Mucosa of rectum (tissue), 2 donors: Measurements from ENCODE around the gene FBRSL1.

Experiments used
- H3K27ac ChIP-seq, 2 donors: one replicate each; pipeline ENCODE4 v1.7.0; 2013; ENCODE audit warnings: inconsistent platforms in 2 of 2, low read depth in 2 of 2, low read length in 2 of 2
- H3K27me3 ChIP-seq, 2 donors: one replicate each; pipeline ENCODE4 v1.7.0; 2013; ENCODE audit warnings: low read length in 2 of 2; ENCODE audit not compliant: control insufficient read depth in 2 of 2, insufficient read depth in 2 of 2
- H3K36me3 ChIP-seq, 2 donors: one replicate each; pipeline ENCODE4 v1.7.0; 2013; ENCODE audit warnings: low read length in 2 of 2; ENCODE audit not compliant: control insufficient read depth in 2 of 2, insufficient read depth in 2 of 2
- H3K4me1 ChIP-seq, 2 donors: one replicate each; pipeline ENCODE4 v1.7.0; 2013; ENCODE audit warnings: low read length in 2 of 2, mild to moderate bottlenecking in 1 of 2; ENCODE audit not compliant: control insufficient read depth in 2 of 2, insufficient read depth in 2 of 2
- H3K4me3 ChIP-seq, 2 donors: one replicate each; pipeline ENCODE4 v1.7.0; 2013; ENCODE audit warnings: low read length in 2 of 2
- H3K9ac ChIP-seq, 2 donors: one replicate each; pipeline ENCODE4 v1.7.0; 2013; ENCODE audit warnings: low read length in 2 of 2, low read depth in 1 of 2, mild to moderate bottlenecking in 1 of 2
- H3K9me3 ChIP-seq, 2 donors: one replicate each; pipeline ENCODE4 v1.7.0; 2013; ENCODE audit warnings: low read length in 2 of 2; ENCODE audit not compliant: control insufficient read depth in 2 of 2
- donor health status: healthy.
- donor health status: Normal muscosa, but diverticular disease.

FBRSL1 gene

GRCh38 chr12:132454193-132454932 is 35.6 kb upstream of the FBRSL1 start:
- Histone ChIP-seq H3K9me3 (no peaks in the 10 kb centered on the region), H3K9ac (no peak overlapping the region), H3K36me3 (no peaks in the 10 kb centered on the region), H3K4me1 (no peaks in the 10 kb centered on the region), H3K27me3 (peaks cover 6 to 26% of the 10 kb centered on the region in 2 donors), H3K27ac (no peak overlapping the region), H3K4me3 (no peak overlapping the region)

DNA sequence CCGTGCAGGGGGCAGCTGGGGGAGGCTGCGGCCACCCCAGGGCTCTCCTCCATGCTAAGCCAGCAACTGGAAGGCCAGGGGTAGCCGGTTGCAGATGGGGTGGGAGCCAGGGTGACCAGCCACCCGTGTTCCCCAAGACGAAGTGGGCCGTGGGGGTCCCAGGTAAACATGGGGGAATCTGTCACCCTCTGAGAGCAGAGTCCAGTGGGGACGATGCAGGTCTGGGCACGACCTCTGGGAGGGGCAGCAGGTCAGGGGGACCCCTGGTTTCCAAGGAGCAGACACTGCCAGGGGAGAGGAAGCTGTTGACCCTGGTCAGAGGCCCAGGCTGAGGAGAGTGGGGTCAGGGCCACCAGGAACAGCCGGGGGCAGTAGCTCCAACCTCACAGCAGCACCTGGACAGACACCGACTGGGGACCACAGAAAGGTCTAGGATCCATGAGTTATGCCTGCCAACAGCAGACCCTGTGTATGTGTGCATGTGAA is 35.0 kb upstream of the FBRSL1 start:
- H3K9ac ChIP-seq = no peak overlapping the region
- H3K4me1 ChIP-seq = no peaks in the 10 kb centered on the region
- no peak overlapping the region for H3K27ac ChIP-seq
- H3K27me3 ChIP-seq = peaks cover 6 to 24% of the 10 kb centered on the region in 2 donors
- no peak overlapping the region for H3K4me3 ChIP-seq
- H3K36me3 ChIP-seq = no peaks in the 10 kb centered on the region
- no peaks in the 10 kb centered on the region for H3K9me3 ChIP-seq

- Histone ChIP-seq H3K9me3 (no peaks in the 10 kb centered on the region), H3K4me1 (no peaks in the 10 kb centered on the region), H3K27ac (no peak overlapping the region), H3K36me3 (no peaks in the 10 kb centered on the region), H3K4me3 (no peak overlapping the region), H3K27me3 (peaks cover 5 to 18% of the 10 kb centered on the region in 2 donors), H3K9ac (no peak overlapping the region)
Measured at GRCh38 chr12:132455565-132455964, 34.4 kb upstream of the FBRSL1 start.

DNA sequence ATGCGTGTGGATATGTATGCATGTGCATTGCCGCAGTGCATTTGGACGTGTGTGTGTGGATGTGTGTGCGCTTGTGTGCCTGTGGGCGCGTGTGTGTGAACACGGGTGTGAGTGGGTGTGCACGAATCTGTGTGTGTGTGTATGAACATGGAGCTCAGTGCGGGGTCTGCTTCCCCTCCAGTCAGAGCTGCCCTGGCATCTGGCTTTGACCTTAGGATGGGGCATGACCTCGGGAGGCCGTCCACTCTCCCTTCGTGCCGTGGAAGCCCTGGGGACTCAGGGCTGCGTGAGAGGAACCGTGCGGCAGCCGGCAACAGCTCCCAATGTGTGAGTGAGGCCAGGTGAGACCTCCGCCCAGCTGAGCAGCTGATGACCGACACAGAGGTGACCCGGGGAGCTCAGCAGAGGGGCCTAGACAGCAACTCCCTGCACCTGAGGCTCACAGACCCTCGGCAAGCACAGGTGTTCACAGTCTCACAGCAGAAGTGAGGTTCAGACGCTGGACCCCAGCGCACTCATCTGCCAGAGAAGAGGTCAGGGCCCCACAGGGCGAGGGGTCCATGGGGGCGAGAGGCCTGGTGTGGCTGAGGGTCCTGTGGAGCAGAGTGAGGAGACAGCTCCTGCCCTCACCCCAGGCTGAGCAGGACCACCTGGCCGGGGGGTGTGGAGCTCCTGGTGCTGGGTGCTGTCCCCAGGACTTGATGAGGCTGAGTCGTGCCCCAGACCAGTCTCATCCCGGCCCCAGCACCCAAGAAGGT is 33.6 kb upstream of the FBRSL1 start:
- H3K9me3 ChIP-seq = no peaks in the 10 kb centered on the region
- H3K9ac ChIP-seq = no peak overlapping the region
- peaks cover 0 to 13% of the 10 kb centered on the region in 2 donors for H3K27me3 ChIP-seq
- H3K4me1 ChIP-seq = no peaks in the 10 kb centered on the region
- H3K27ac ChIP-seq = no peak overlapping the region
- no peaks in the 10 kb centered on the region for H3K36me3 ChIP-seq
- no peak overlapping the region for H3K4me3 ChIP-seq

GRCh38 chr12:132456944-132457495 is 32.9 kb upstream of the FBRSL1 start:
- Histone ChIP-seq H3K9ac (no peak overlapping the region), H3K36me3 (no peaks in the 10 kb centered on the region), H3K9me3 (no peaks in the 10 kb centered on the region), H3K4me1 (no peaks in the 10 kb centered on the region), H3K4me3 (no peak overlapping the region), H3K27me3 (peaks cover 0 to 8% of the 10 kb centered on the region in 2 donors), H3K27ac (no peak overlapping the region)

GRCh38 chr12:132458441-132458840 is 31.5 kb upstream of the FBRSL1 start:
- H3K4me1 ChIP-seq = no peaks in the 10 kb centered on the region
- no peak overlapping the region for H3K27ac ChIP-seq
- H3K27me3 ChIP-seq = peaks cover 0 to under 1% of the 10 kb centered on the region in 2 donors
- no peak overlapping the region for H3K9ac ChIP-seq
- no peaks in the 10 kb centered on the region for H3K36me3 ChIP-seq
- no peaks in the 10 kb centered on the region for H3K9me3 ChIP-seq
- H3K4me3 ChIP-seq = no peak overlapping the region

DNA sequence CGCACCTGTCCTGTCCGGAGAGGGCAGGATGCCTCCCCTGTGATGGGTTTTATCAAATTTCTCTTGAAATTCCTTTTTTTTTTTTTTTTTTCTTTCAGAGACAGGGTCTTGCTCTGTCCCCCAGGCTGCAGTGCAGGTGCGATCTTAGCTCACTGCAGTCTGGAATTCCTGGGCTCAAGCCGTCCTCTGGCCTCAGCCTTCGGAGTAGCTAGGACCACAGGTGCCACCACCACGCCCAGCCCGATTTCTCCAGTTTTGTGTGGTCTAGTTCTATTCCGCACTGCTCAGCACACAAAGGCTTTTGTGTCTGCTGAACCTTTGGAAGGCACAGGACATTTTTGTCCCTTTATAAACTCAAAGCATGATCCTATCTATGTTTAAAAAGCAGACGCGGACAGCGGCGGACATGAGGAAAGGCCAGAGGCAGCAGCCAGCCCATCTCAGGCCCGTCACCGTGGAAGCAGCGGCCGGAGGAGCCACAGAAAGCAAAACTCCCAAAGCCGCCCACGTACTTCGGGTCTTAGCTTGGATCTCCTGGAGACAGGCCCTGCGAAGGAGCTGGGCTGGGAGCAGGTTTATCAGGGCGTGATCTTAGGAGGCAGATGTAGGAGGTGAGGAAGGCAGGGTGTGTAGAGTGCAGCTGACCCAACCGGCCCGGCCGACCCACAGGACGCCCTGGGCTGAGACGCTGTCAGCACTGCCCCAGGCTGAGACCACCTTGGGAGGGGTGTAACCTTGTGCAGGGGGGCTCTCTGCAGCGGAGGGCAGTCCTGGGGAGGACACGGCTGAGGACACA is 30.9 kb upstream of the FBRSL1 start:
- no peaks in the 10 kb centered on the region for H3K9me3 ChIP-seq
- no peak overlapping the region for H3K4me3 ChIP-seq
- no peaks in the 10 kb centered on the region for H3K4me1 ChIP-seq
- H3K27me3 ChIP-seq = no peaks in the 10 kb centered on the region
- H3K9ac ChIP-seq = no peak overlapping the region
- no peak overlapping the region for H3K27ac ChIP-seq
- H3K36me3 ChIP-seq = no peaks in the 10 kb centered on the region

DNA sequence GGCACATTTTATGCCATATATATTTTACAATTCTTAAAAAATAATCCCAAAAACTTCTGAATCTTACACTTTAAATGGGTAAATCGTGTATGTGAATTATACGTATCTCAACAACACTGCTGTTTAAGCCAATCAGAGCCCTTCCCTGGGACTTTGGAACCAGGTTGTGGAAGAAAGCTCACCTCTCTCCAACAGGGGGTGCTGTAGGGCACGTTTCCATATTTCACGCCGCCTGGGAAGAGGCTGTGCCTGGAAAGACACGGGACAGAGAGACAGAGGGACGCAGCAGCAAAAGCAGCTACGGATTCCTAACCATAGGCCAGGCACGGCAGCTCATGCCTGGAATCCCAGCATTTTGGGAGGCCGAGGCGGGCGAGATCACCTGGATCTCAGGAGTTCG is 29.4 kb upstream of the FBRSL1 start:
- no peaks in the 10 kb centered on the region for H3K9me3 ChIP-seq
- H3K27me3 ChIP-seq = no peaks in the 10 kb centered on the region
- H3K9ac ChIP-seq = no peak overlapping the region
- H3K4me1 ChIP-seq = no peaks in the 10 kb centered on the region
- H3K36me3 ChIP-seq = no peaks in the 10 kb centered on the region
- no peak overlapping the region for H3K4me3 ChIP-seq
- H3K27ac ChIP-seq = no peak overlapping the region

- Histone ChIP-seq H3K4me3 (no peak overlapping the region), H3K4me1 (no peaks in the 10 kb centered on the region), H3K9me3 (no peaks in the 10 kb centered on the region), H3K36me3 (no peaks in the 10 kb centered on the region), H3K9ac (no peak overlapping the region), H3K27ac (no peak overlapping the region), H3K27me3 (no peaks in the 10 kb centered on the region)
Measured at GRCh38 chr12:132461526-132461925, 28.4 kb upstream of the FBRSL1 start.
